Measurements from ENCODE around the gene WNT7B.

Gene WNT7B

DNA sequence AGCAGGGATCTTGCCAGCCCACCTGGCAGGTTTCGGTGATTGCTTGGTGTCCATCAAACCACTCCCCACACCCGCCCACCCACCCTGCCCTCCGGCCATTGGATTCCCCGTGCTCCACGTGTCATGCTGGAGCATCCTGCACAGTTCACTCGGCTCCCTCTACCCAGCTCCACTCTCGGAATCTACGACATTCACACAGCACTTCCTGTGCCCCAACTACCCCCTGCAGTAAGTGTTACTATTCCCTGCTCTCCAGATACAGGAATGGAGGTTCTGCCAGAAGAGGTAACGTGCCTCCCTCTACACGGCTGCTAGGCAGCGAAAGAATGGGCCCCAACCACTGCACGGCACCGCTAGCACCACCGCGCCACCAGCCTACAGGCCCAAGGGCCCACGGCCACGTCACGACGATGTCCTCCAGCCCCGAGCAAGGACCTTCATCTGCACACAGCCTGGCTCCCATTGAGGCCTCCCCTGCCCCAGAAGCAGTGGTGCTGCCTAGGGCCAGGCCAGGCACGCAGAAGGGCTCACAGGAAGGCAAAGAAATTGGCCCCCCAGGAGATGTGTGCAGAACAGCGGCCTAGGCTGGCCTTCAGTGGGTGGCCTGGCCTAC, 27.6 kb downstream of the WNT7B start:
- DNase-seq: no peak

DNA sequence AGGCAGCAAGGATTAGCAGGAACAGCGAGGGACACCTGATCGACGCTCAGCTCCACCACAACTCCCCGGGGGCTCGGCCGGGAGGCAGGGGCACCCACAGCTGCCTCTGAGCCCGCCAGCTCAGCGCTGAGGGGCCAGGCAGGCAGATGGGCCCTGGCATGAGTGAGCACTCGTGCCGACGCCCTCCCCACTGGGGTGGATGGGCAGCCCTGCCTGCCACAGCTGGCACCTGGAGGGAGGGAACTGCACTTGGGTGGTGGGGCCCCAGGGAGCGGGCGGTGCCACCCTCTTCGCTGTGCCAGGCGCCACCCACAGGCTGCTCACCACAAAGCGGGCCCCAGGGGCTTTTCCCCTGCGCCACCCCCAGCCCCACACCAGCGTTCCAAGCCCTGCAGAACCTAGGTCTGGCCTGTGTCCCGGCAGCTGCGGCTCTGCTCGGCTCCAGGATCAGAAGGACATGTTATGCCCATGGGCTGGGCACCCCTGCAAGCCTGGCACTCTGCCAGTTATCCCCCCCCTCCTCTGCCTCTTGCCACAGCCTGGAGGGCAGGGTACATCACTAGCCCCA, 28.8 kb downstream of the WNT7B start:
- DNase-seq: no peak

DNA sequence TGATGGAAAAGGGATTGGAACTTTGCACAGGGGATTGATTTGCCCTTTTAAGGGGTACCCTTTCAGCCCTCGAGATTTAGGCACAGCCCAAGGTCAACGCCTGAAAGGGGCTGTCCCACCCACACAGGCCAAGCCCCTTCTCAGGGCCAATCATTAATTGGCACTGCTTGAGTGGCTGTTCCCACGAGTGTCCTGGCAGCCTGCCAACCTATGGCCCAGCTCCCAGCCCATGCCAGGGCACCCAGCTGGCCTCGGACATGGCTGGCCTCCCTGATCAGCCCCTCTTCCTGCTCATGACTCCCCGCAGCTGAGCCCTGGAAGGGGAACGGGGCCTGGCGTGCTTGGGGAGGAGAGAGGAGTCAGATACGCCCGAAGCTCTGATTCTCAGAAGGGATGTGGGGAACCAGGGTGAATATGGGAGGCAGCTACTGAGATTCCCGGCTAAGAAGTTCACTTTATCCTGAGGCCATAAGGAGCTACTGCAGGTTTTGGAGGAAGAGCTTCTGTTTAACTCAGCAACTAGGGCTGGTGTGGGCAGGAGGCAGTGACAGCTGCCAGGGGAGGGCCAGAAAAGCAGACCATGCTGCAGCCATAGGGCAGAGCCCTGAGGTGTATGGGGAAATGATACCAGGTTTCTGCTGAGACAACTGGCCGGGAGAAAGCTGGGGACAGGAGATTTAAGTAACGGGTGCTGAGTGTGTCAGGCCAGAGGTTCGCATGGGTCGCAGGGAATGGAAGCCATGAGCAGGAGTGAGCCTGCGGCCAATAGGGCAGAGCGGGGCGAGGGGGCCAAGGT, 30.0 kb downstream of the WNT7B start:
- no peak for DNase-seq

DNA sequence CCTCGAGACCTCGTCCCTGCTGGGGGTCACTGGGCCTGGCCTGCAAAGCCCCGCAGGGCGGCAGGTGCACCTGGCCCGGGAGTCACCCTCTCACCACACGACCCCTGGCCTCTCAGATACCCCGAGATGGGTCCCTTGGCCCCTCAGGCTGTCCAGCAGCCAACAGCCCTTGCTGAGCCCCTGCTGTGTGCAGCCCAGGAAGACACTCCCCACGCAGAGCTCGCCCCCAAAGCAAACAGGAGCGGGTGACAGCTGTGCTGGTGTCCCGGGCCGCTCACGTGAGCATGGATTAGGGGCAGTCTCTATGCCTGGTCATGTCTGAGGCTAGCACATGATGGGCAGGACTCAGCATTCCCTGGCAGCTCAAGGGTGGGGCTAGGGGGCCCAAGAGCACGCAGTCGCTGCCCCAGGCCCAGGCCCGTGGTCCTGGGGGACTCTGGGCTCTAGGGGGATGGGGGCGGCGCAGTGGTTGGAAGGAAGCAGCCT, 31.3 kb downstream of the WNT7B start:
- no peak for DNase-seq

DNA sequence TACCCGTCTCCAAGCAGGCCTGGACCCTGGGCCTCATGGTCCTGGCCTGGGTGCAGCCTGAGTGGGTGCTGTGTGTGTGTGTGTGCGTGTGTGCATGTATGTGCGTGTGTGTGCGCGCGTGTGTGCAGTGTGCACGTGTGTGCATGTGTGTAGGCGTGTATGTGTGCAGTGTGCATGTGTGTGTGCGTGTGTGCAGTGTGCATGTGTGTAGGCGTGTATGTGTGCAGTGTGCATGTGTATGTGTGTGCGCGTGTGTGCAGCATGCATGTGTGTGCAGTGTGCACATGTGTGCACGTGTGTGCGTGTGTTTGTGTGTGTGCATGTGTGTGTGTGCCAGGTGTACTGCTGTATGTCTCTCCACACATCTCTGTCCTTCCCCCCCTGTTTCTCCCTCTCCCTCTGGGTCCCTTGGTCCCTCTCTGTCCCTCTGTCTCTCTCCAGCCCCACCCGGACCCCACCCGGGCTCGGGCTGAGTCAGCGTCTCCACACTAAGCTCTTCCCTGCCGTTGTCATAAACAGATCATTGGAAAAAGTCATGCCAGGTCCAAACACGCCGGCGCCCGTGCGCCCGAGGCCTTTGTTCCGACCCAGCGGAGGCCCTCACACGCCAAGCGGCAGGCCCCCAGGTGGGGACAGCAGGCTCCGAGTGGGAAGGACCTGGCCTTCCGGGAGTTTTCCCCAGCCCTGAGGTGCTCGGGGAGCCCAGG, 34.0 kb downstream of the WNT7B start:
- no peak for DNase-seq

DNA sequence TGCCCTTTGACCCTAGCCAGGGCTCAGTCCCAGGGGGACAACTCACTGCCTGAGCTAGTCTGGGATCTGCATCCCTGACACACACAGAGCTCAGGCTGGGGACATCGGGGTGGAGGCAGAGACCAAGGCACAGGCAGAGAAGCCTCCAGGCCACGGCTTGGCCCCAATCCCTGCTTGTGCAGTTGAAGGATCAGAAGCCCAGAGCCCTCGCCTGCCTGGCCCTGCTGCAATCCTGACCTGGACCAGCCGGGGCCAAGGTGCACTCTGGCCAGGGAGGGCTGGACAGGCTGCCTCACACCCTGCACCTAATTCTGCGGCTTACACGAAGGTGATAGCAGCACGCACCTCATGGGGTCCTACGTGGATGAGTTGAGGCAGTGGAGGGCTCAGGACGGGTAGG, 34.6 kb downstream of the WNT7B start:
- no peak for DNase-seq

DNA sequence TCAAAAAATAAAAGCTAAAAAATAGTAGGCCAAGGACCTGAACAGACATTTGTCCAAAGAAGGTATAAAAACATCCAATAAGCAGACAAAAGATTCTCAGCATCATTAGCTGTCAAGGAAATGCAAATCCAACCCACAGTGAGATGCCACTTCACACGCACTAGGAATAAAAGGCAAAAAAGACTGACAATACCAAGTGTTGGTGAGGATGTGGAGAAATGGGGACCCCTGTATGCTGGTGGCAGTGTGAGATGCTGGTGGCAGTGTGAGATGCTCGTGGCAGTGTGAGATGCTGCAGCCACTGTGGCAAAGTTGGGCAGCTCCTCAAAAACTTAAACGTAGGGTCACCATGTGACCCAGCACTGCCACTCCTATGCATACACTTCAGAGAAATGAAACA, 38.0 kb downstream of the WNT7B start:
- no peak for DNase-seq

DNA sequence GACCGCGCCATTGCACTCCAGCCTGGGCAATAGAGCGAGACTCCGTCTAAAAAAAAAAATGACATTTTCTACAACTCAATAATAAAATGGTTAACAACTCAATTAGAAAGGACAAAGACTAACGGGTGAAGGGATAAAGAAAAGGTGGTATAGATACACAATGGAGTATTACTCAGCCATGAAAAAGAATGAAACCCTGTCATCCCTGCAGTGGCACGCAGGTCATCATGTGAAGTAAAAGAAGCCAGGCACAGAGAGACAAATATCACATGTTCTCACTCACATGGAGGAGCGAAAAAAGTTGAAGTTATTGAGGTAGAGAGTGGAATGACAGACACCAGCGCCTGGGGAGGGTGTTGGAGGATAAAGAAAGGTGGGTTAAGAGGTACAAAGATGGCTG, 39.0 kb downstream of the WNT7B start:
- DNase-seq: no peak

DNA sequence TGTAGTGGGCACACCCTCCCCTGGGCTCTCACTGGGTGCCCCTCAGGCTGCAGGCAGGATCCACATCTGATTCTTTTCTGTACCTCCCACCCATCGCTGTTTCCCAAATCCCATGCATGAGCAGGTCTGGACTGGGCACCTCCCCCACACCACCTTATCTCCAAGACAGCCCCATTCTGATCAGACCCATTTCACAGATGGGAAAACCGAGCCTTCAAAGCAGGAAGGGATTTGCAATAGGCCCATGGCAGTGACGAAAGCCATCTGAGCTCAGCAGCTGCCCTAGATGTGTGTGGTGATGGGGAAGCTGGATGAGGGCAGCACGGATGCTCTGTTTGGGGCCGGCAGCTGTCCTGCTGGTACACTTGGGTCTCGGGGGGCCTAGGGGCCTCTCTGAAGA, 41.4 kb downstream of the WNT7B start:
- no peak for DNase-seq

DNA sequence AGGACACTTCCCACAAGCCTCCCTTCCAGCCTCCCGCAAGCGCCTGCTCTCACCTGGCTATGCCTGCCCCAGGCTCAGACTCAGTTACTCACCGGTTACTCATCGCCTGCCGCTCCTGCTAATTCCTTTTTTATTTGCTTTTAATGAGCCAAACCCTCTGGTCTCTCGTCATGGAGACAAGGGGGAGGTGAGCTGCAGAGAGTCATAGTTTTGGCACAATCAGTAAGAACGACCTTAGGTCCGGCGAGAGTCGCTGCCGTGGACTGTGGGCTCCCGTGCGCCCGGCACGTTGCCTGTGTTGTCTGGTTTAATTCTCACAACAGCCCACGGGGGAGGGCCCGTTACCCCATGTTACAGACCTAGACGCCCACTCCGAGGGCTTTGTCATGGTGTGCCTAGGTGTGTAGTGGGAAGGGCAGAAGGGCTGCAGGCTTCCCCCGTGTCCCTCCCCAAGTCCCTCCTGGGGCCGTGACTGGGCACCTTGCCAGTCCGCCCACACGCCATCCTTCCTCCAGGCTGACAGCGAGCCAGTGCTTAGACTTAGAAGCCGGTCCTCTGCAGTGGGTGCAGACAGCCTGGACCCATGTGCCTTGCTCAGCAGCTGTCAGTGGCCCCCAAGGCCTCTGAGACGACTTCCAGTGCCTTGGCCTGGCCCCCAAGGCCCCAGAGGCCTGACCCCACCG, 42.2 kb downstream of the WNT7B start:
- DNase-seq: no peak

DNA sequence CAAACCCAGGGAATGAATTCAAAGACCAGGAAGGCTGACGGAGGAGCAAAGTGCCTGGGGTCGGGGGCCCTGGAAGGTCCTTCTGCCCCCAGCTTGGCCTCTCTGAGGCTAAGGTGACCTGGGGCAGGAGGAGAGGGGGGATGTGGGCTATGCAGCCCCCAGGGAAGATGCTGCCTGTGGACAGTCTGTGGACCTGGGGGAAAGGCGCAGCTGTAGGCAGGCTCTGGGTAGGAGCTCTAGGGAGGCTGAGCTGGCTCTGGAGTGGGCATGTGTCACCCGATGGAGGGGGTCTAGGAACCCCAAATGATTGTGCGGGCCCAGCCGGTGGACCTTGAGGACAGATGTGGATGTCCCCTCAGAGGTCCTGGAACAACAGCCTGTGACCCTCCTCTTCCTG, 42.8 kb downstream of the WNT7B start:
- DNase-seq: no peak

DNA sequence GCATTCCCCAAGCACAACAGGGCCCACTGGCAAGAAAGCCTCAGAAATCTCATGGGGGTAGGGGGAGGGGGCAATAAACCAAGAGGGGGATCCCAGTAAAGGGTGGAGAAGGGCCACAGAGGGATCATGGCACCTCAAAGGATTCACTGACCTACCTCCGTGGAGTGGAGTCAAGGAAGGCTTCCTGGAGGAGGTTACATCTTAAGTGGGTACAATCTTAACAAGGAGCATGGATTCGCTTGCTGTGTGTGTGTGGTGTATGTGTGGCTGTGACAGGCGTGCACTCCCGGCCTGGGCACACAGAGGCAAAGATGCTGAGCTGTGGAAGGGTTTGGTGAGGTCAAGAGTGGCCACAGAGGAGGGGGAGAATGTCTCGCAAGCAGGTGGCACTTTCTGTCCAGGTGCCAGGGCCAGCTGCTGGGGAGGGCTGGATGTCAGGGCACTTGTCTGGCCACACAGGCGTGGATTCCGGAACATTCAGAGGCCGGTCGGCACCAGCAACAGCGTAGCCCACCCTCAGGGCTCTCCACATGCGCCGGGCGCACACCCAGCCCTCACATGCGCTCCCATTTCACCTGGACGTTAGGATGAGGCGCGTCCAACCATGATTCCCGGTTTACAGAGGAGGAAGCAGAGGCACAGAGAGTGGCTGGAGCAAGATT, 43.3 kb downstream of the WNT7B start:
- DNase-seq: no peak

DNA sequence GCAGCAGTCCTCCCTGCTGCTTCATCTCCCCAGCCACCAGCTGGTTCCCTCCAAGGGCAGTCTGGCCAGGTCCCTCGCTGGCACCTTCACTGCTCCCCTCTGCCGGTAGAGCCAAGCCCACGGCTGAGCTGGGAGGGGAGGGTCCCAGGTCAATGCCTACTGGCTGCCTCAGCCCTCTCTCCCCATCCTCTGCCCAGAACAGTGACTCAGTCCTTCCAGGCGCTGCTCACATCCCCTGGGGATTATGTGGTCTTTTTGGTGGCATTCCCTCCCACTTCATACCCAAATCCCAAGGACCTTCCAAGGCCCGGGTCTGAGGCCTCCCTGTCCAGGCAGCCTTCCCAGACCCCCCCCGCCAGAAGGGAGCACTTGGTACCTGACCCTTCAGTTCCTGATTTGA, 44.9 kb downstream of the WNT7B start:
- DNase-seq: no peak

DNA sequence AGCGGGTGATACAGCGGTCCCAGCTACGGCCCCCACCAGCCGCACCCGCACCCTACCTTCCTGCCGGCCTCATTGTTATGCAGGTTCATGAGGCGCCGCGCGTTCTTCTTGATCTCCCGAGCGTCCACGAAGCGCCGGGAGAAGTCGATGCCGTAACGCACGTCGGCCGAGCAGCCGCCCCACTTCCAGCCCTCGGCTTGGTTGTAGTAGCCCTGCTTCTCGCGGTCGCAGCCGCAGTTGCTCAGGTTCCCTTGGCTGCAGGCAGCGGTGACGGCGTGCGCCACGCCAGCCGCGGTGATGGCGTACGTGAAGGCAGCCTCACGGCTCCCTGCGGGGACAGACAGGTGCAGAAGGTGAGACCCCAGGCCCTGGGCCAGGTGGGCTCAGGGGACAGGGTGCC, 45.9 kb downstream of the WNT7B start:
- no peak for DNase-seq

DNA sequence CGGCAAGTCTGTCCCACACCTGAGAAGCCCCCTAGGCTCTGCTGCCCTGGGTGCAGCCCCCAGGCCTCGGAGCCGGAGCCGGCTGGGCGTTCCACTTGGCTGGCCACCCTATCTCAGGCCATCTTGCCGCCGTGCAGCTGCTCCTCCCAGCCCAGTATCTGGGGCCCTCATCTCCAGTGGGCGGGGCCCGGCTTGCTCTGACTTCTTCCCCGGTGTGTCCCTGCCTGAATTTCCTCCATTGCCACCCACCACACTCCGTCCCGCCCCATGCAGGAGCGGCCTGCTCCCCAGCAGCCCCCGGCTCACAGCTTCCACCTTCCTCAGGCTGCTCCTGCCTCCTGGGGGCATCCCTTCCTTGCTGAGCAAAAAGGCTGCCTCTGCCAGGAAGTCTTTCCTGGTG, 46.6 kb downstream of the WNT7B start:
- no peak for DNase-seq

DNA sequence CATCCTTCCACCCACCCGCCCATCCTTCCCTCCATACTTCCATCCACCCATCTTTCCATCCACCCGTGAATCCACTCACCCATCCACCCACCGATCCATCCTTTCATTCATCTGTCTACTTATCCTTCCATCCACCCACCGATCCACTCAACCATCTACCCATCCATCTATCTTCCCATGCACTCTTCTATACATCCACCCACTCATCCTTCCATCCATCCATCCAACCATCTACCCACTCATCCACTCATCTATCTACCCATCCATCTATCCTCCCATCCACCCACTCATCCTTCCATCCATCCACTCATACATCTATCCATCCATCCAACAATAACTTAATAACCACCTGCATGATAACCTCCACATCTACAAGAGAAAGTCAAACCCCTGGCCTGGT, 47.3 kb downstream of the WNT7B start:
- no peak for DNase-seq

DNA sequence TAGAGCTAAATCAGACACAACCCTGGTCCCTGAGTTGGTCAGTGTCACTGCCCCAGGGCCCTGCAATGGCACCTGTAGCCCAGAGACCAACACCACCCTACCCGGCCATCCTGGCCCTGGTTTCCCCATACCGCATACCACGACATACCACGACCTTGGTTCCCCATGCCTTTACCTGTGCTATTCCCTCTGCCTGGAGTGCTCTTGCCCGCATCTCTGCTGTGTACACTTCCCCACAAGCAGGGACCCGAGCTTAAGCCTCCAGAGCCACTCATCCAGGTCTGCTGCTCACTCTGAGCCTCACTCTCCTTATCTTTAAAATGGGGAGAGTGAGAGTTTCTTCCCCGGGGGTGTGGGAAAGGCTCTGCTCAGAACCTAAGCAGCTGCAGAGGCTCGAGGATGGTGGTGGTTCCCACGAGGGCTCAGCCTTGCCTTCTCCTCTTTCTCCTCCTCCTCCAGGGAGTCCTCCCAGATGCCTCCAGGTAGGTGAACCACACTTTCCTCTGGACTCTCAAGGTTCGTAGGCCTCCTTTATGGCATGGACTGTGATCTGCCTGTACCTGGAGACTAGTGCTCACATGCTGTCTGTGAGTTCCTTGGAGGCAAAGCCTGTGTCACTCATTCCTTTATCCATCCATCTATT, 48.1 kb downstream of the WNT7B start:
- no peak for DNase-seq

DNA sequence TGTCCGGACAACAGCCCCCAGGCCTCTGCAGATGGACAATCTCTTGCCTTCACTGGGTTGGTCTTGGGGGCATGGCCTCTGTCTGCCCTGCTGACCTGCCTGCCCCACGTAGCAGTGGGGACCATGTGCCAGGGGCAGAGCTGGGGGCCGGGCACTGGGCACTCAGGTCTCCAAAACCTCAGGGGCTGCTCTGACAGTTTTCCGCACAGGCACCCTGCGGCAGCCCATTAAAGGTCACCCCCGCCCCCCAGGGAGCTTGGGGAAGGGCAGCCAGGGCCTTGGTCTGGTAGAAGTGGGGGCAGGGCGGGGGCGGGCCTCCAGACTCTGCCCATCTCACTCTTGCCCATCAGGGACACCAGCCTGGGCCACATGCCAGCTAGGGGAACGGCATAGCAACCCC, 49.9 kb downstream of the WNT7B start:
- no peak for DNase-seq

DNA sequence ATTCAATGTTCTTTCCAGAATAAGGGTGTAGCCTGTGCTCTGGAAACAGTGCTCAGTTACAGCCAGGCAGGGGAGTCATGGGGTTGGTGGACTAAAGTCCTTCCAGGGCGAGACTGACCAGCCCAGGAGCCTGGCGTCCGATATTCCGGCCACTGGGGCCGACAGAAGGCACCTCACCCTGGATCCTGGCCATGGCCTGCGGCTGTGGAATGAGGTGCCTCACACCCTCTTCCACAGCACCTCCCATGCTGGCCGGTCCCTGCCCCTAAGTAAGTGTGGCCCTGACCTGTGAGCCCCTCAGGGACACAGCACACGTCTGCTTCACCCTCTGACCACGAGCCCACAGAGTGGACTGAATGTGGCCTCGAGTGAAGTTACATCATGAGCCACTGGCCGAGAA, 50.5 kb downstream of the WNT7B start:
- DNase-seq: no peak

DNA sequence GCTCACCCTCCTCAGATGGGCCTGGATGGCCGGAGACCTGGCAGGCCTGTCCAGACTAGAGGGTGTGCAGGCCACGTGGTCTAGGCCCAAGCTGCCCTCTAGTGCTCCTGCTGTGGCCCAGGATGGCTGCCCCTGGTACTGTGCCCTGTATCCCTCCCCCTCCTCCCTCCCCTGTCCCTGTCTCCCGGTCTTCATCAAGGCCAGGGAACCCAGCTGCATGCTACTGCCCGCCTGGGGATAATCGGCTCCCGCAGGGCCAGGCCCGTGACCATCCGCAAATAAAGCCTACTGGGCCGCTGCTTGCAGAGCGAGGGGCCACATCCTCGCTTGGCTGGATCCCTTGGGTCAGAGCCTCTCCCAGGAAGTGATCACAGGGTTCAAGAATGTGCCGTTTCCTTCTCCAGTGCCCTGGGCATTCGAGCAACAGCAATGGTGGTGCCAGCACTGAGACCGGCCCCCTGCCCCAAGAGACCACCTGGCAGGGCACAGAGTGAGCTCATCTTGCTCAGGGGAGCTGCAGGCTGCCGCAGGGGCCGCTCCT, 51.1 kb downstream of the WNT7B start:
- no peak for DNase-seq

DNA sequence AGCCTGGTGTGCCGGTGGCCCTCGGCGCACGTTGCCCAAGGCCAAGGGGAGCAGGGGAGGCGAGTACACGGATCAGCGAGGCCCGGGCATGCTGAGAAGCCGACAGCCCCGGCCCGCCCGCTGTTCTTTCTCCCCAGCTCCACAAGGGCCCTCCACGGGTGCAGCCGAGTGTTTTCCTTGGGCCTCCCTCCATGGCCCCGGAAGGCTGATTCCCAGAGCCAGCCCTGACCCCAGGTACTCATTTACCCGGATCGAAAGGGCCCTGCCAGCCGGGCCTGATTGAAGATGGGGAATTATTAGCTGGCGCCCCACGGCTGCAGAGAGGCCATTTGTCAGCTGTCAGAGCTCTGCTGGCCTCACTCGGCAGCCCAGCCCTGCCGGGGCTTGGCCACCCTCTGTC, 53.1 kb downstream of the WNT7B start:
- no peak for DNase-seq

DNA sequence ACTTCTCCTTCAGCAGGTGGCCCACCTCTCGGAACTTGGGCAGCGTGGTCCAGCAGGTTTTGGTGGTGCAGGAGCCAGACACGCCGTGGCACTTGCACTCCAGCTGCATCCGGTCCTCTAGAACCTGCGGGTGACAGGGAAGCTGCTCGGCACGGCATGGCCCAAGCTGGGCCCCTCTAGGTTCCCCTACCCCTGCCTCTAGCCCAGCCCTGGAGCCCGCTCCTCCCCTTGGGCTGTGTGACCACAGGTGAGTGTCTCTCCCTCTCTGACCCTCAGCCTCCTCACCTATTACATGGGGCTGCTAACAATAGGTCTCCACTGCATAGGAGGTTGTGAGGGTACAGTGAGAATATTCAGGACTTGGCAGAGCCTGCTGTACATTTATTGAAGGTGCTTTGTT, 53.8 kb downstream of the WNT7B start:
- DNase-seq: no peak
